ENCODE results near the gene PGGT1B.
A peak's percentile ranks its signal among the peaks of the same experiment; 100 is the strongest.

The PGGT1B gene

GRCh38 chr5:115295777-115296123 is 33.1 kb upstream of the PGGT1B start:
- Histone ChIP-seq H3K23ac (ENCODE audit: low read depth, low read length, poor library complexity) (peak overlapping the region; percentile 98), H3K4me1 (ENCODE audit: control insufficient read depth in 2 of 2, insufficient read depth in 1 of 2, low read depth in 1 of 2, low read length in 2 of 2) (no peaks in the 10 kb centered on the region), H2AFZ (ENCODE audit: low read length) (peak overlapping the region; percentile 98), H3K9me3 (replicated peaks in 1 of 2; ENCODE audit: control insufficient read depth in 2 of 2, insufficient read depth in 1 of 2, low read depth in 1 of 2, low read length in 2 of 2) (peaks cover 6 to 23% of the 10 kb centered on the region in 2 donors), H2BK5ac (ENCODE audit: low read length) (no peak overlapping the region), H2BK15ac (ENCODE audit: low read length) (no peak overlapping the region), H3K14ac (ENCODE audit: low read length) (no peak overlapping the region), H3K27me3 (ENCODE audit: control insufficient read depth in 3 of 3, insufficient read depth in 3 of 3, low read depth in 1 of 3, low read length in 3 of 3) (peaks cover 0 to 9% (median 0%) of the 10 kb centered on the region in 3 experiments), H2BK120ac (ENCODE audit: low read depth, low read length) (no peak overlapping the region), H3K4me2 (ENCODE audit: insufficient read depth, low read length, poor library complexity, severe bottlenecking) (peak overlapping the region; percentile 97), H4K91ac (ENCODE audit: low read depth, low read length, poor library complexity) (no peak overlapping the region), H3K4me3 (ENCODE audit: low read length in 2 of 2) (peak overlapping the region; percentile 65 to 97), H2AK5ac (ENCODE audit: low read depth, low read length) (no peak overlapping the region), H3K79me1 (ENCODE audit: low read depth, low read length) (peaks cover 3% of the 10 kb centered on the region), H2BK12ac (ENCODE audit: low read length) (no peak overlapping the region), H3K27ac (replicated peaks; ENCODE audit: low read length) (no peak overlapping the region), H3K9ac (ENCODE audit: low read depth, low read length, poor library complexity) (peak overlapping the region; percentile 53), H3K18ac (ENCODE audit: low read length) (peak overlapping the region; percentile 99), H3K36me3 (replicated peaks in 1 of 2; ENCODE audit: control insufficient read depth in 2 of 2, insufficient read depth in 2 of 2, low read length in 2 of 2) (peaks cover 0 to 3% of the 10 kb centered on the region in 2 donors), H3K4ac (ENCODE audit: low read length) (no peak overlapping the region), H4K8ac (ENCODE audit: low read depth, low read length) (no peak overlapping the region)
- no peak for DNase-seq (ENCODE audit: low spot score)
- WGBS, 2 donors (ENCODE audit: extremely low coverage in 2 of 2, insufficient read length in 2 of 2, insufficient replicate concordance in 1 of 2), result no CpG with 5 or more reads among the region's 11 CpGs

- Histone ChIP-seq H3K23ac (ENCODE audit: low read depth, low read length, poor library complexity) (no peak overlapping the region), H3K27ac (replicated peaks; ENCODE audit: low read length) (no peak overlapping the region), H2BK15ac (ENCODE audit: low read length) (no peak overlapping the region), H2AFZ (ENCODE audit: low read length) (no peak overlapping the region), H3K14ac (ENCODE audit: low read length) (no peak overlapping the region), H2BK5ac (ENCODE audit: low read length) (no peak overlapping the region), H3K4me2 (ENCODE audit: insufficient read depth, low read length, poor library complexity, severe bottlenecking) (no peak overlapping the region), H3K4me3 (ENCODE audit: low read length in 2 of 2) (no peak overlapping the region), H2BK120ac (ENCODE audit: low read depth, low read length) (no peak overlapping the region), H3K79me1 (ENCODE audit: low read depth, low read length) (peaks cover 3% of the 10 kb centered on the region), H2BK12ac (ENCODE audit: low read length) (no peak overlapping the region), H3K9ac (ENCODE audit: low read depth, low read length, poor library complexity) (no peak overlapping the region), H4K91ac (ENCODE audit: low read depth, low read length, poor library complexity) (no peak overlapping the region), H3K9me3 (replicated peaks in 1 of 2; ENCODE audit: control insufficient read depth in 2 of 2, insufficient read depth in 1 of 2, low read depth in 1 of 2, low read length in 2 of 2) (peaks cover 6 to 23% of the 10 kb centered on the region in 2 donors), H3K4ac (ENCODE audit: low read length) (no peak overlapping the region), H4K8ac (ENCODE audit: low read depth, low read length) (no peak overlapping the region), H3K27me3 (ENCODE audit: control insufficient read depth in 3 of 3, insufficient read depth in 3 of 3, low read depth in 1 of 3, low read length in 3 of 3) (no peaks in the 10 kb centered on the region), H2AK5ac (ENCODE audit: low read depth, low read length) (no peak overlapping the region), H3K36me3 (replicated peaks in 1 of 2; ENCODE audit: control insufficient read depth in 2 of 2, insufficient read depth in 2 of 2, low read length in 2 of 2) (peaks cover 0 to 3% of the 10 kb centered on the region in 2 donors), H3K4me1 (ENCODE audit: control insufficient read depth in 2 of 2, insufficient read depth in 1 of 2, low read depth in 1 of 2, low read length in 2 of 2) (peaks cover 0 to 2% of the 10 kb centered on the region in 2 donors), H3K18ac (ENCODE audit: low read length) (no peak overlapping the region)
- DNase-seq (ENCODE audit: low spot score), result no peak
These were observed 28.7 kb upstream of the PGGT1B start for GRCh38 chr5:115291397-115291796.

GRCh38 chr5:115289104-115289503 is 26.4 kb upstream of the PGGT1B start:
- Histone ChIP-seq H2BK120ac (ENCODE audit: low read depth, low read length) (no peak overlapping the region), H3K4me3 (ENCODE audit: low read length in 2 of 2) (no peak overlapping the region), H3K4me1 (ENCODE audit: control insufficient read depth in 2 of 2, insufficient read depth in 1 of 2, low read depth in 1 of 2, low read length in 2 of 2) (peaks cover 0 to 2% of the 10 kb centered on the region in 2 donors), H2BK12ac (ENCODE audit: low read length) (no peak overlapping the region), H4K91ac (ENCODE audit: low read depth, low read length, poor library complexity) (no peak overlapping the region), H2BK5ac (ENCODE audit: low read length) (no peak overlapping the region), H3K14ac (ENCODE audit: low read length) (peak overlapping the region; percentile 63), H2AFZ (ENCODE audit: low read length) (no peak overlapping the region), H3K79me1 (ENCODE audit: low read depth, low read length) (no peaks in the 10 kb centered on the region), H3K4me2 (ENCODE audit: insufficient read depth, low read length, poor library complexity, severe bottlenecking) (no peak overlapping the region), H3K9me3 (replicated peaks in 1 of 2; ENCODE audit: control insufficient read depth in 2 of 2, insufficient read depth in 1 of 2, low read depth in 1 of 2, low read length in 2 of 2) (peaks cover 6 to 21% of the 10 kb centered on the region in 2 donors), H2BK15ac (ENCODE audit: low read length) (no peak overlapping the region), H4K8ac (ENCODE audit: low read depth, low read length) (no peak overlapping the region), H3K9ac (ENCODE audit: low read depth, low read length, poor library complexity) (no peak overlapping the region), H2AK5ac (ENCODE audit: low read depth, low read length) (no peak overlapping the region), H3K27ac (replicated peaks; ENCODE audit: low read length) (no peak overlapping the region), H3K23ac (ENCODE audit: low read depth, low read length, poor library complexity) (no peak overlapping the region), H3K4ac (ENCODE audit: low read length) (no peak overlapping the region), H3K27me3 (ENCODE audit: control insufficient read depth in 3 of 3, insufficient read depth in 3 of 3, low read depth in 1 of 3, low read length in 3 of 3) (no peaks in the 10 kb centered on the region), H3K18ac (ENCODE audit: low read length) (no peak overlapping the region), H3K36me3 (replicated peaks in 1 of 2; ENCODE audit: control insufficient read depth in 2 of 2, insufficient read depth in 2 of 2, low read length in 2 of 2) (peaks cover 0 to 3% of the 10 kb centered on the region in 2 donors)
- no peak for DNase-seq (ENCODE audit: low spot score)
- no CpG with 5 or more reads among the region's 4 CpGs for WGBS, 2 donors (ENCODE audit: extremely low coverage in 2 of 2, insufficient read length in 2 of 2, insufficient replicate concordance in 1 of 2)

GRCh38 chr5:115284021-115284420 is 21.3 kb upstream of the PGGT1B start:
- H3K9ac ChIP-seq (ENCODE audit: low read depth, low read length, poor library complexity), result no peak overlapping the region
- H3K4me3 ChIP-seq (ENCODE audit: low read length in 2 of 2), result no peak overlapping the region
- no peak overlapping the region for H2BK12ac ChIP-seq (ENCODE audit: low read length)
- no peak overlapping the region for H3K14ac ChIP-seq (ENCODE audit: low read length)
- H3K4ac ChIP-seq (ENCODE audit: low read length), result no peak overlapping the region
- WGBS, 2 donors (ENCODE audit: extremely low coverage in 2 of 2, insufficient read length in 2 of 2, insufficient replicate concordance in 1 of 2), result no CpG with 5 or more reads among the region's 1 CpG
- no peak overlapping the region for H2BK15ac ChIP-seq (ENCODE audit: low read length)
- no peak overlapping the region for H4K91ac ChIP-seq (ENCODE audit: low read depth, low read length, poor library complexity)
- DNase-seq (ENCODE audit: low spot score), result no peak
- H3K23ac ChIP-seq (ENCODE audit: low read depth, low read length, poor library complexity), result no peak overlapping the region
- H2AFZ ChIP-seq (ENCODE audit: low read length), result no peak overlapping the region
- no peaks in the 10 kb centered on the region for H3K9me3 ChIP-seq (replicated peaks in 1 of 2; ENCODE audit: control insufficient read depth in 2 of 2, insufficient read depth in 1 of 2, low read depth in 1 of 2, low read length in 2 of 2)
- H3K79me1 ChIP-seq (ENCODE audit: low read depth, low read length), result no peaks in the 10 kb centered on the region
- H4K8ac ChIP-seq (ENCODE audit: low read depth, low read length), result no peak overlapping the region
- no peak overlapping the region for H3K18ac ChIP-seq (ENCODE audit: low read length)
- no peak overlapping the region for H3K4me2 ChIP-seq (ENCODE audit: insufficient read depth, low read length, poor library complexity, severe bottlenecking)
- peaks cover 0 to 5% of the 10 kb centered on the region in 2 donors for H3K36me3 ChIP-seq (replicated peaks in 1 of 2; ENCODE audit: control insufficient read depth in 2 of 2, insufficient read depth in 2 of 2, low read length in 2 of 2)
- no peak overlapping the region for H2BK5ac ChIP-seq (ENCODE audit: low read length)
- H3K27me3 ChIP-seq (ENCODE audit: control insufficient read depth in 3 of 3, insufficient read depth in 3 of 3, low read depth in 1 of 3, low read length in 3 of 3), result no peaks in the 10 kb centered on the region
- H3K4me1 ChIP-seq (ENCODE audit: control insufficient read depth in 2 of 2, insufficient read depth in 1 of 2, low read depth in 1 of 2, low read length in 2 of 2), result peaks cover 0 to under 1% of the 10 kb centered on the region in 2 donors
- H2BK120ac ChIP-seq (ENCODE audit: low read depth, low read length), result no peak overlapping the region
- no peak overlapping the region for H3K27ac ChIP-seq (replicated peaks; ENCODE audit: low read length)
- no peak overlapping the region for H2AK5ac ChIP-seq (ENCODE audit: low read depth, low read length)
